NCI-H526 treated with DMSO at 0.1 percent for 48 hours (cell line): ENCODE data around the gene NSMCE3.
"Not testable (repeated sequence)": the region's sequence is repeated elsewhere in the genome, so short reads cannot be mapped to it uniquely, and the experiment has no call there.

Experiments used
- DNase-seq: peaks from one replicate; lab custom pipeline; 2025; lab: John Stamatoyannopoulos, UW

NSMCE3 gene

DNA sequence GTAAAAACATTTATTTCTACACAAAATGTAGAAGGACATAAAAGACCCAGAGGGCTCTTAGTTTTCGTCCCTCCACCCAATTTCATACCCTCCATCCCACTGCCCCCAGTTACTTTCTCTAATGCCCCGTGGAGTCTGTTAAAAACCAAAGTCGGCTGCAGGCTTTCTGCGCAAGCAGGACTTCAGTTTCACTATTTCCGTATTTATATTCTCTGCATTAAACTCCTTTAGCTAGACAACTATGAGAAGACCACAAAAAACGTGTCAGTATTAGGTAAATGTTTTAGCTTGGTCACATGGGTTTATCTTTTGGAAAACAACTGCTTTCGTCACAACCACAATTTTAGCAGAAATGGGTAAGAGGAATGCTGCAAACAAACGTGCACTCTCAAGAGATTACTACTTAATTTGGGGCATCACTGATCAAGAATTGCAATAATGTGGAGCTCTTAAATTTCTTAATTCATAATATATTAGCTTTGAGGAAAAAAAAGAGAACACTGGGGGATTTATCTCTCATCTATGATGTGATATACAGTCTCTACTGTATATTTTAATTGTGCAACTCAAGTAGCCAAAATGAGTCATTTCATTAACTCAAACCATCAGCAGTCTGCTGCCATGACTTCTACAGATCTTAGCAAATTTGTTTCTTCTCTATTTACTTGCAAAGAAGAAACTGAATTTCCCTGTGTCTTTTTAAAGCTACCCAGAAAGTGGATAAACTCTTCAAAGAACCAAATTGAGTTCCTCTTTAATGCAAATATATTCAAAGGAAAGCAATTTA lies 740 bp upstream of the NSMCE3 start:
- no peak for DNase-seq

DNA sequence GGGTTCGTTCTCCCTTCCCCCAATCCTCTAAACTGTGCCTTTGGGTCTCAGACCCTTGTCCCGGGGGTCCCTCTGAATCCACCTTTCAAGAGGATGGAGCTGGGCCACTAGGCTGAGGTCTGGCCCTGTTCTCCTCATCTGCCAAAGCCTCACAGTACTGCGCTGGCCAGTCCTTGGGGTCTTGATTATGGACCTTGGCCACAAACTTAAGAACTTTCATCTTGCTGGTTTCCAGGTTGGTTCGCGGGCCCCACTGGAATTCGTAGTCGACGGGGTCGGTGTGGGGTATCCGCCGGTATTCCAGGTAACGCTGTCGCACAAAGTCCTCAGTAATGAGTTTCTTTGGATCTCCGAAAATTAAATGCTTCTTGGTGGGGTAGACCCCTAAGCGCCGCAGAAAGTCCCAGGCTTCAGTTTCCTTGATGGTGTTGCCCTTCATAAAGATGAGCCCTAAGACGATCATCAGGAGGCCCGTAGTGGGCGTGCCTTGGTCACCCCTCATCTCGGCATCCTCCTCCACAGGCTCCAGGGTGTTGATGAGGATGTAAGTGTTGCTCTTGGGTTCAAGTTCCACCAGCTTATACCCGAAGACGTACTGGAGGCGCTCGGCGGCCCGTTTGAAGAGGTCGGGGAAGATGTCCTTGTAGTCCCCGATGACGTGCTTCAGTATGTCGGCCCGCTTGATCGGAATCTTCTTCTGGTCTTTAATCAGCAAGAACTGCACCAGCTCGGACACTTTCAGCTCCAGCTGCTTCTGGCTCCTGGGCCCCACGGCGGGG lies 727 bp downstream of the NSMCE3 start:
- DNase-seq: no peak

GRCh38 chr15:29266052-29266582 lies 3.5 kb downstream of the NSMCE3 start:
- DNase-seq: no peak

- no peak for DNase-seq
These were observed 6.3 kb downstream of the NSMCE3 start for GRCh38 chr15:29263289-29263688.

- no peak for DNase-seq
These were observed 6.9 kb downstream of the NSMCE3 start for GRCh38 chr15:29262738-29263137.

DNA sequence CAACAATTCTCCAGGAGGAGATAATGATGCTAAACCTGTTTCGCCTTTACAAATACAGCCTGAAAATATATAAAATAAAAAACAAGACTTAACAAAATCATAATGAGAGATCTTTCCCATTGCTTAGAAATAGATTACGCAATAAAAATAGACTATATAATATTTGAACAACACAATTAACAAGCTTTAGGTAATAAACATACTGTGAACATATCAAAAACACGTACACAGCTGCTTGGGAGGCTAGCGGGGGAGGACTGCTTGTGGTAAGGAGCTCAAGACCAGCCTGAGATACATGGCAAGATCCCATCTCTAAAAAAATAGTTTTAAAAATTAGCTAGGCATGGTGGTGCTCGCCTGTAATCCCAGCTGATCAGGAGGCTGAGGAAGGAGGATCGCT lies 8.7 kb downstream of the NSMCE3 start:
- DNase-seq: no peak

DNA sequence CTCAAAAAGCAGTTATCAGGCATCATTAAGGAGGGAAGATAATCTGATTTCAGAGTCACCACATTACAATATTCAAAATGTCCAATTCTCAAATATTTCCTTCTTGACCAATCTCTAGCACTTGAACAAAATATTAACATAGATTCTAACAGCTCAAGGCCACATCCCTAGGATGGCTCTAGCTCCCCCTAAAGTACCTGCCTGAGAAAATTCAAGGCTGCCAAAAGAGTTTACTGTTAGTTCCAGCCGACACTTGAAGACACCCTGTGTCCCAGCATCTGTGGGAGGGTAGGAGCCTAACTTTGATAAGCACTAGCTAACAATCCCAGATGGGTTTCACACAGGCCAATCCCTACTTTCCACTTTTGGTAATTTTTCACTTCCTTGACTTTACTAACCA lies 10.4 kb downstream of the NSMCE3 start:
- DNase-seq: no peak

GRCh38 chr15:29252234-29252633 lies 17.4 kb downstream of the NSMCE3 start:
- no peak for DNase-seq

GRCh38 chr15:29244544-29244943 lies 25.1 kb downstream of the NSMCE3 start:
- DNase-seq: no peak

- DNase-seq: no peak
These were observed 25.5 kb downstream of the NSMCE3 start for GRCh38 chr15:29244123-29244522.

GRCh38 chr15:29242456-29243242 lies 27.0 kb downstream of the NSMCE3 start:
- DNase-seq: no peak

GRCh38 chr15:29241207-29241606 lies 28.4 kb downstream of the NSMCE3 start:
- DNase-seq: no peak

DNA sequence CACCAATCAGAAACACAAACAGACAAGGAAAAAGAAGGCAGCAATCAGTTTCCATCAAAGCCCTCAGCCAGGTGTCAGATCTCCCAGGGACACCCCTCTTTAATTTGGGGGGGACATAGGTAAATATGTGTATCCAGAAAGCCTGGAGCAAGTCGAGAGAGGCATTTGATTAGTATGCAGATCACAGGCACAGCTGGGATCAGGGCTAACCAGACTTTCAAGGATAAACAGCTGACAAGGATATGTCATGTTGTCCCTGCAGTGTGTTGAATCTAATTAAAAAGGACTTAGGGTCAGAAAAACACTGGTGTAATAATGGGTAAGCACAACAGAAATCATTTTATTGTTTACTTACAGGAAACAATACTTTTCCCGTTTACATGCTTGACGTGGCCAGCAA lies 30.2 kb downstream of the NSMCE3 start:
- no peak for DNase-seq

DNA sequence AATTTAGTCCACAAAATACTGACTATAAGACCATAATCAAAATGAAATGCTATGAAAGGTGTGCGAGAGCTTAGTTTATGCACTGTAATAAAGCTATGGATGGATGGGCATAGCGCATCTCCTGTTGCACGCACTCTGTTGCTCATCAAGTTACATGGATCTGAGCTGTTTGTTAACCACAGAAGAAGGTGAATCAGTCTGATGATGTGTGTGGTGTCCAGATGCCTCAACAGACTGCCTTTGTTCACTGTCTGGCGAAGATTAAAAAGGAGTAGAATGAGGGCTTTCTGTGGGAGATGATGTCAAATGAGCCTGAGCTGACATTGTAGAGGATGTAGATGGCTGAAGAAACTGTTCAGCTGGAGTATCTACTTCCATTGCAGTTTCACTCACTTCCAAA lies 36.1 kb downstream of the NSMCE3 start:
- DNase-seq: no peak

- no peak for DNase-seq
These were observed 43.0 kb downstream of the NSMCE3 start for GRCh38 chr15:29226436-29227208.

DNA sequence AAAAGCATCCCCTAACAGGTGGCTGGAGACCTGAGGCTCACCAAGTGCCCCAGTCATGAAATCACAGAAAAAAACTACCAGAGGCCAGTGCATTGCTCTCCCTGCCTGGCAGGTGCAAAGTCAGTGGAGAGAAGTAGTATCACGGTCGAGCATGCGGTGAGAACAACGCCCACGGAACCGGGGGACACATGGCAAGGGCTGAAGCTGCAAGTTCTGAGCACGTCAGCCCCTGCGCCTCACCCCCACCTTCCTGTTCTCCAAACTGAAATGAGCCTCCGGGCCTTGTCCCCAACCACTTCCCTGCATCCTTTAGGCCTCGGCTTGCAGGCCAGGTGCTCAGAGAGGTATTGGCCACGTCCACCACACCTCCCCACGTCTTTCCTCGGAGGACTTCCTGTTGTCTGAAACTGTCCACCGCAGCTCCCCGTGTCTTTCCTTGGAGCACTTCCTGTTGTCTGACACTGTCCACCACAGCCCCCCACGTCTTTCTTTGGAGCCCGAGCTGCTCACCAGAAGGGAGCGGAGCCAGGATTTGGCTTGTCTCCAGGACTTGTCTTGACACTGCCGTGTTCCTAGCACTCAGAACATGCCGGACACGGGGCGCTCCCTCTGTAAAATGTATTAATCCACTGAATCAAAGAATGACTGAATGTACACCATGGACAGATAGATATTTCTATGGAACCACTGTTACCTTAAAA lies 43.9 kb downstream of the NSMCE3 start:
- DNase-seq: no peak

DNA sequence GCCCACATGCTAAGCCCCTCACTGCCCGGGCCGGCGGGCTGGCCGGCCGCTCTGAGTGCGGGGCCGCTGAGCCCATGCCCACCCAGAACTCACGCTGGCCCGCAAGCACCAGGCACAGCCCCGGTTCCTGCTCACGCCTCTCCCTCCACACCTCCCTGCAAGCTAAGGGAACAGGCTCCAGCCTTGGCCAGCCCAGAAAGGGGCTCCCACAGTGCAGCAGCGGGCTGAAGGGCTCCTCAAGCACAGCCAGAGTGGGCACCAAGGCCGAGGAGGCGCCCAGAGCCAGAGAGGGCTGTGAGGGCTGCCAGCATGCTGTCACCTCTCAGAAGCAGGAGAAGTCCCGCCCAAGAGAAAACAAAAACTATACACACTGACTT lies 44.6 kb downstream of the NSMCE3 start:
- not testable (repeated sequence) for DNase-seq

DNA sequence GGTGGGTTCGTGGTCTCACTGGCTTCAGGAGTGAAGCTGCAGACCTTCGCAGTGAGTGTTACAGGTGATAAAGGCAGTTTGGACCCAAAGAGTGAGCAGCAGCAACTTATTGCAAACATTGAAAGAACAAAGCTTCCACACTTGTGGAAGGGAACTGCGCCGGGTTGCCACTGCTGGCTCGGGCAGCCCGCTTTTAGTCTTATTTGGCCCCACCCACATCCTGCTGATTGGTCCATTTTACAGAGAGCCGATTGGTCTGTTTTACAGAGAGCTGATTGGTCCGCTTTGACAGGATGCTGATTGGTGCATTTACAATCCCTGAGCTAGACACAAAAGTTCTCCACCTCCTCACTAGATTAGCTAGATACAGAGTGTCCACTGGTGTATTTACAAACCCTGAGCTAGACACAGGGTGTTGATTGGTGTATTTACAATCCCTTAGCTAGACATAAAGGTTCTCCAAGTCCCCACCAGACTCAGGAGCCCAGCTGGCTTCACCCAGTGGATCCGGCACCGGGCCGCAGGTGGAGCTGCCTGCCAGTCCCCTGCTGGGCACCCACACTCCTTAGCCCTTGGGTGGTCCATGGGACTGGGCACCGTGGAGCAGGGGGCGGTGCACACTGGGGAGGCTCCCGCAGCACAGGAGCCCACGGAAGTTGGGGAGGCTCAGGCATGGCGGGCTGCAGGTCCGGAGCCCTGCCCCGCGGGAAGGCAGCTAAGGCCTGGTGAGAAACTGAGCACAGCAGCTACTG lies 45.2 kb downstream of the NSMCE3 start:
- not testable (repeated sequence) for DNase-seq

DNA sequence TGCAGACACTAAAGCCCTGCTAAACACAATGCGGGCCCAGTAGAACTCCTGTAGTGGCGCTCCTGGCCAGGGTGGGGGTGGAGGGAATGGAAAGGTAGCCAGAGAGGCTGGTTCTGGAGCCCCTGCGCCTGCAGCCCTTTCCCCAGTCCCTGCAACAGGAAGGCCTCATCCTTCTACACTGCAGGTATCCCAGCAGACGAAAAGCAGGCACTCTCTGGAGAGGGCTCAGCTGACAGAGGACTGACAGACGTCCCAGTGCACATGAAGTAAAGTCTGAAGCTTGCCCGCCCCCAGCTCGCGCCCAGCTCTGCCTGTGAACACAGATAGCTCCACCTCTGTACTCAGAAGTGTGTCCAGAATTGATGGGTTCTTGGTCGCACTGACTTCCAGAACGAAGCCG lies 46.0 kb downstream of the NSMCE3 start:
- no peak for DNase-seq

GRCh38 chr15:29222129-29222853 lies 47.3 kb downstream of the NSMCE3 start:
- no peak for DNase-seq
